Activated CD4-positive, alpha-beta T cell treated with anti-CD3 and anti-CD28 coated beads, Interleukin-2, amount 50 U/mL, for 4 hours (primary cell): ENCODE data around the gene SLC37A3.
"Not testable (repeated sequence)": the region's sequence is repeated elsewhere in the genome, so short reads cannot be mapped to it uniquely, and the experiment has no call there.

Source experiments
- DNase-seq, 2 experiments: peaks; one replicate each; pipeline ENCODE4 v3.0.0-alpha.2; 2020

Gene SLC37A3, protein sequence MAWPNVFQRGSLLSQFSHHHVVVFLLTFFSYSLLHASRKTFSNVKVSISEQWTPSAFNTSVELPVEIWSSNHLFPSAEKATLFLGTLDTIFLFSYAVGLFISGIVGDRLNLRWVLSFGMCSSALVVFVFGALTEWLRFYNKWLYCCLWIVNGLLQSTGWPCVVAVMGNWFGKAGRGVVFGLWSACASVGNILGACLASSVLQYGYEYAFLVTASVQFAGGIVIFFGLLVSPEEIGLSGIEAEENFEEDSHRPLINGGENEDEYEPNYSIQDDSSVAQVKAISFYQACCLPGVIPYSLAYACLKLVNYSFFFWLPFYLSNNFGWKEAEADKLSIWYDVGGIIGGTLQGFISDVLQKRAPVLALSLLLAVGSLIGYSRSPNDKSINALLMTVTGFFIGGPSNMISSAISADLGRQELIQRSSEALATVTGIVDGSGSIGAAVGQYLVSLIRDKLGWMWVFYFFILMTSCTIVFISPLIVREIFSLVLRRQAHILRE

GRCh38 chr7:140397784-140398750 is at the start of gene SLC37A3:
Gene SLC37A3, minus strand, starts transcription at chr7:140398530. Its CDS starts 16,004 bp downstream, at chr7:140382526.
- peak; percentile 81 to 83 for DNase-seq

- DNase-seq = no peak
Observed at GRCh38 chr7:140447841-140448240, 49.5 kb upstream of the SLC37A3 start.

DNA sequence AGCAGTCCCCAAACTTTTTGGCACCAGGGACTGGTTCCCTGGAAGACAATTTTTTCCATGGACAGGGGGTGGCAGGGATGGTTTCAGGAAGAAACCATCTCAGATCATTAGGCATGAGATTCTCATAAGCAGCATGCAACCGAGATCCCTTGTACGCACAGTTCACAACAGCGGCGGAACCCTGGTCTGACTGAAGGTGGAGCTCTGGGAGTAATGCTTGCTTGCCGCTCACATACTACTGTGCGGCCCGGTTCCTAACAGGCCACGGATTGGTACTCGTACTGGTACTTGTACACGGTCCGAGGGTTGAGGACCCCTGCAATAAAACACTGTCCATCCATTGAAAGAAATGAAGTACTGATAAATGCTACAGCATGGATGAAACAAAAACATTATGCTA is 48.1 kb upstream of the SLC37A3 start:
- no peak for DNase-seq

GRCh38 chr7:140441519-140441918 is 43.2 kb upstream of the SLC37A3 start:
- no peak for DNase-seq

DNA sequence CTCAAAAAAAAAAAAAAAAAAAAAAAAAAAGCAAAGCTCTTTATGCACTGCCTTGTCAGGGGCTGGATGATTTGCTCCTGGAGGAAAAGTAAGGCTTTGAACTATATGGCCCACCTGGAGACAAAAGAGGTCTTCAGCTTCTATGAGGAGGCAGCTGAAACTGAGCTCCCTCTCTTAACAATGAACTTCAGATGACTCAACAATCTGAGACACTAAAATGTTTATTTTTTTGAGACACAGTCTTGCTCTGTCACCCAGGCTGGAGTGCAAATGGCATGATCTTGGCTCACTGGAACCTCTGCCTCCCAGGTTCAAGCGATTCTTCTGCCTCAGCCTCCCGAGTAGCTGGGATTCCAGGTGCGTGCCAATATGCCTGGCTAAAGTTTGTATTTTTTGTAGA is 42.3 kb upstream of the SLC37A3 start:
- no peak for DNase-seq

DNA sequence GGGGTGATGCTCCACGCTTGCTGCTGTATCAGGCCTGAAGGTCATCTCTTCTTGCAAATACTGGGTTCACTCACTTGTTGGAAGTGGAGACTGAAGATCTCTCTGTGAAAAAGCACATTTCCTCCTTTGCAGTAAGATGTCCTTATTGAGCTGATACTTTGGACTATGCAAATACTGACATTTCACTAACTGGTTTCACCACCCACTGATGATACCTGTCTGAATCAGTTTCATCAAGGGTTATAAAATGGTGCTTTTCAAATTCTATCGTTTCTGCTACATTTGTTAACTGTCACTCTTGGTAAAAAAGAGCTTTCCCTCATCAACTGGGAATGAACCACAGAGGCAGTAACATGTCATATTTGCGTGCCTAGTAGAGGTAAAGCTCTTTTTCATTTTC is 41.0 kb upstream of the SLC37A3 start:
- DNase-seq = no peak

- no peak for DNase-seq
Observed at GRCh38 chr7:140435252-140435895, 37.0 kb upstream of the SLC37A3 start.

- DNase-seq = no peak
Observed at GRCh38 chr7:140433396-140433795, 35.1 kb upstream of the SLC37A3 start.

DNA sequence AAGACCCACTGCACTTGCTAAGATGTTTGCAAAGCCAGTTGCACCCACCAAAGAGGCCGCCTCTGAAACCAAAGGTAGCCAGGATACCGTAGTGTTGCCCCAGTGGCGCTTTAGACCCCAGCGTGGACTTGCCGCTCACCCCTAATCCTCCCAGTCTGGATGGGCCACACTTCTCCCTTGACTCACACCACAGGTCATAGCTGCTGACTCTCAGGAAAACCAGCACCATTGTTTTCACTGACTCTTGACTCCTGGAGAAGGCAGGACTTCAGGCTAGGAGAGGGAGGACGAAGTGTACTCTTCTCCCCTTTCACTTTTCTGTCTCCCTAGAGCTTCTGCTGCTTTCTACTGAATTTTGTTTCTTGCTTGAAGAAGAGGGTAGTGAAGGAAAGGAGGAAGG is 27.8 kb upstream of the SLC37A3 start:
- DNase-seq = no peak

- DNase-seq = no peak
Observed at GRCh38 chr7:140425718-140426117, 27.4 kb upstream of the SLC37A3 start.

GRCh38 chr7:140423501-140423900 is 25.2 kb upstream of the SLC37A3 start:
- DNase-seq = no peak

DNA sequence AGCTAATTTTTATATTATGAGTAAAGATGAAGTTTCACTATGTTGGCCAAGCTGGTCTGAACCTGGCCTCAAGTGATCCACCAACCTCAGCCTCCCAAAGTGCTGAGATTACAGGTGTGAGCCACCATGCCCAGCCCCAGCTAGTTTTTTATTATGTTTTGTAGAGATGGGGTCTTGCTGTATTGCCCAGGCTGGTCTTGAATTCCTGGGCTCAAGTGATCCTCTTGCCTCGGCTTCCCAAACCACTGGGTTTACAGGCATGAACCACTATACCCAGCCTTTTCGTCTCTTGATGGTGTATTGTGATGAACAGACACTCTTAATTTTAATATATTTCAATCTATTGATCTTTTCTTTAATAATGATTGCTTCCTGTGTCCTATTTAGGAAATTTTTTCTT is 23.2 kb upstream of the SLC37A3 start:
- DNase-seq = no peak

DNA sequence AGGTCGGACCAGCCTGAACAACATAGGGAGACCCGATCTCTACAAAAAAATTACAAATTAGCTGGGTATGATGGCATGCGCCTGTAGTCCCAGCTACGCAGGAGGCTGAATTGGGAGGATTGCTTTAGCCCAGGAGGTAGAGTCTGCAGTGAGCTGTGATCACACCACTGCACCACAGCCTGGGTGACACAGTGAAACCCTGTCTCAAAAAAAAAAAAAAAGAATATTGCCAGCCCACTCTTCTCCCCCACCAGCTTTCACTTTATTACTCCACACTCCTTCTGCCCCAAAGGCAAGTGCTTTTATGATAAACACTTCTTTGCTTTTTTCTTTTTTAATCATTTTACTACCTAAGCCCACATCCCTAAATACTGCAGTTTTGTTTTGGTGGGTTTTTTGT is 20.3 kb upstream of the SLC37A3 start:
- DNase-seq = no peak

GRCh38 chr7:140418156-140418472 is 19.8 kb upstream of the SLC37A3 start:
- DNase-seq = not testable (repeated sequence)

GRCh38 chr7:140417456-140418155 is 19.3 kb upstream of the SLC37A3 start:
- DNase-seq = no peak

GRCh38 chr7:140416560-140416959 is 18.2 kb upstream of the SLC37A3 start:
- no peak for DNase-seq

DNA sequence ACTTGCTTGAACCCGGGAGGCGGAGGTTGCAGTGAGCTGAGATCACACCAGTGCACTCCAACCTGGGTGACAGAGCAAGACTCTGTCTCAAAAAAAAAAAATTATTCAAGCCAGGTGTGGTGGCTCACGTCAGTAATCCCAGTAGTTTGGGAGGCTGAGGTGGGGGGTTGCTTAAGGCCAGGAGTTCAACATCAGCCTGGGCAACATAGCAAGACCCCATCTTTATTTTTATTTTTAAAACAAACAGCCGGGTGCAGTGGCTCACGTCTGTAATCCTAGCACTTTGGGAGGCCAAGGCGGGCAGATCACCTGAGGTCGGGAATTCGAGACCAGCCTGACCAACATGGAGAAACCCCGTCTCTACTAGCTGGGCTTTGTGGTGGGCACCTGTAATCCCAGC is 17.5 kb upstream of the SLC37A3 start:
- not testable (repeated sequence) for DNase-seq

GRCh38 chr7:140415361-140415760 is 17.0 kb upstream of the SLC37A3 start:
- DNase-seq = no peak

- DNase-seq = no peak
Observed at GRCh38 chr7:140404565-140405065, 6.3 kb upstream of the SLC37A3 start.

DNA sequence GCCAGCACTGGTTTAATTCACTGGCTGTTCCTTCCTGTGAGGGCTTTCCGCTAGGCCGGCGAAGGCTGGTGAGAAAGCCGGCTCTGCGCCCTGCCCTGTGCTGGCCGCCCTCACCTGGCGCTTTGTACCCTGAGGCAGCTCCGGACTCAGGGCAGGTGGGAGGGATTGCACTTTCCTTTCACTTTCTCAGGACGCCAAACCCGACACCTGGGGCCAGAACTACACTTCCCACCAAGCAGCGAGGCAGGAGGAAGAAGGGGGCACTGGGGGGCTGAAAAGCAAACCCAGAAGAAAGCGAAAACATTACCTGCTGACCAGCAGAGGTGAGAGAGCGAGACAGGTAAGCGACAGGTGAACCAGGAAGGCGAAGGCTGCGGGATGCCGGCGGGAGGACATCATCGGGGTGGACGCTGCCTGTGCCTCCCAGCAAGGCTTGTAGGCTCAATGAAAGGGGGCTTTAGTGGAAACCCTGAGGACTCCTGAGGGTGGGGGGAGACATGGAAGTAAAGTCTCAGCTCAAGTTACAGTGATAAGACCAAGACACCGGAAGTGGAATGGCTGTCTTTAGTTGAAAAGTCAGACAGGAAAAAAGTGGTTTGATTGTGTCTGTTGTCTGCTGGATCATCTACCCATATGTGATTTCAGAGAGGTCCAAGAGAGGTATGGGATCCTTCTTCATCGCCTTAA is 5.7 kb upstream of the SLC37A3 start, which contains the start of gene RAB19:
Gene RAB19 (plus strand): TSS at position 181 of the 687 bp plus-strand sequence. CDS start 3,589 bp downstream, outside the sequence.
- peak; percentile 38 to 41 for DNase-seq

- DNase-seq = no peak
Observed at GRCh38 chr7:140402178-140402835, 4.0 kb upstream of the SLC37A3 start.
